ENCODE results near the gene AOAH.

DNA sequence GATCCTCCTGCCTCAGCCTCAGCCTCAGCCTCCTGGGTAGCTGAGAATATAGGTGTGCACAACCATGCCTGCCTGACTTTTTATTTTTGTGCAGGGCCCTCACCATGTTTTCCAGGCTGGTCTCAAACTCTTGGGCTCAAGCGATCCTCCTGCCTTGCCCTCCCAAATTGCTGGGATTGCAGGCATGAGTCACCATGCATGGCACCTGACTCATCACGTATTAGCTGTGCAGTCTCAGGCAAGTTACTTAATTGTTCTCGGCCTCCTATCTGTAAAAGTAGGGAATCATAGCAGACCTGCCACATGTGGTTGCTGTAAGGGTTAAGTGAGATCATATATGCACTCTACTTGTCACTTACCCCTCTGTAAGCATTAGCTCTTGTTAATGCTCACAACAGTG lies 217.5 kb downstream of the AOAH start:
- TF ChIP-seq, protein P1, sequence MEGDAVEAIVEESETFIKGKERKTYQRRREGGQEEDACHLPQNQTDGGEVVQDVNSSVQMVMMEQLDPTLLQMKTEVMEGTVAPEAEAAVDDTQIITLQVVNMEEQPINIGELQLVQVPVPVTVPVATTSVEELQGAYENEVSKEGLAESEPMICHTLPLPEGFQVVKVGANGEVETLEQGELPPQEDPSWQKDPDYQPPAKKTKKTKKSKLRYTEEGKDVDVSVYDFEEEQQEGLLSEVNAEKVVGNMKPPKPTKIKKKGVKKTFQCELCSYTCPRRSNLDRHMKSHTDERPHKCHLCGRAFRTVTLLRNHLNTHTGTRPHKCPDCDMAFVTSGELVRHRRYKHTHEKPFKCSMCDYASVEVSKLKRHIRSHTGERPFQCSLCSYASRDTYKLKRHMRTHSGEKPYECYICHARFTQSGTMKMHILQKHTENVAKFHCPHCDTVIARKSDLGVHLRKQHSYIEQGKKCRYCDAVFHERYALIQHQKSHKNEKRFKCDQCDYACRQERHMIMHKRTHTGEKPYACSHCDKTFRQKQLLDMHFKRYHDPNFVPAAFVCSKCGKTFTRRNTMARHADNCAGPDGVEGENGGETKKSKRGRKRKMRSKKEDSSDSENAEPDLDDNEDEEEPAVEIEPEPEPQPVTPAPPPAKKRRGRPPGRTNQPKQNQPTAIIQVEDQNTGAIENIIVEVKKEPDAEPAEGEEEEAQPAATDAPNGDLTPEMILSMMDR (IDR thresholded peaks at IDR 0.05) = no peak
- no peak for TF ChIP-seq POLR2AphosphoS5 (IDR thresholded peaks at IDR 0.05; ENCODE audit: insufficient read depth in 1 of 2, low read depth in 1 of 2)
